ENCODE data around the gene CADM2. TPM values are rescaled to one million over a fixed set of nuclear protein-coding genes. Genes with fewer than 3 reads are reported as not detected.

The CADM2 gene
- total RNA-seq, 2 experiments from 2014 or later = not detected

DNA sequence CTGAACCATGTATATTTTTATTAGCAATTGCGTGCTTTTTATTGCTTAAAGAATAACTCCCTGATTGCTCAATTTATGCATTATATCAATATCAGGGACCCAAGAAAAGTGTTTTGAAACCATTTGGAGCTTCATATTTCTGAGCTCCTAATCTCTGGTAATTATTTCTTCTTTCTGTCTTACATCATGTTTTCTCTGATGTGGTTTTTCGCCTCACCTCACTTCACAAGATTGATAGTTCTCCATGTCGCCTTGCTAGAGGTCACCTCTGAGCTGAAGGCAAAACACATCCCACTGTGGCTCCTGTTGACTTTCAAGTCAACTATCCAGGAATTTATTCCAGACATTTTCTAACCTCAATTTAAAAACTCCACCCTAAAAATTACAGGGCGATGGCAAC, 837.4 kb downstream of the CADM2 start:
- POLR2A ChIA-PET = no interaction called here
- DNase-seq = no peak
- H3K27ac Mint-ChIP-seq = no peak overlapping the region
- no peaks in the 10 kb centered on the region for H3K36me3 Mint-ChIP-seq (ENCODE audit: low read depth)
- H3K4me1 Mint-ChIP-seq = no peaks in the 10 kb centered on the region
- peaks cover 10% of the 10 kb centered on the region for H3K9me3 Mint-ChIP-seq
- CTCF ChIA-PET = no interaction called here
- H3K27me3 Mint-ChIP-seq = no peaks in the 10 kb centered on the region
- H3K4me3 Mint-ChIP-seq = no peak overlapping the region

DNA sequence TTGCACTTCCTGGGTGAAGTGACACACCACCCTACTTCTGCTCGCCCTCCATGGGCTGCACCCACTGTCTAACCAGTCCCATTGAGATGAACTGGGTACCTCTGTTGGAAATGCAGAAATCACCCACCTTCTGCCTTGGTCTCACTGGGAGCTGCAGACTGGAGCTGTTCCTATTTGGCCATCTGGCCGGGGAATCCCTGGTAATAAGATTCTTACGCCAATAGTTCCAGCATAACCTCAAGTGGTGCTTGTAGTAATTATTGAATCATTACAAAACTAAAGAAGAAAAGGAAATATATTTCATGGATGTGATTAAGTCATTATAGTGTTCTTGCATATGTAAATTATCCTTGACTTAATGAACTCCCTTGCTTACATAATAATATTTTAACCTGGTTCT, 841.9 kb downstream of the CADM2 start:
- ChIA-PET CTCF (no interaction called here), POLR2A (no interaction called here)
- Mint-ChIP-seq H3K9me3 (peaks cover 3% of the 10 kb centered on the region), H3K4me3 (no peak overlapping the region), H3K36me3 (ENCODE audit: low read depth) (no peaks in the 10 kb centered on the region), H3K27me3 (no peaks in the 10 kb centered on the region), H3K4me1 (no peaks in the 10 kb centered on the region), H3K27ac (no peak overlapping the region)
- DNase-seq = no peak

DNA sequence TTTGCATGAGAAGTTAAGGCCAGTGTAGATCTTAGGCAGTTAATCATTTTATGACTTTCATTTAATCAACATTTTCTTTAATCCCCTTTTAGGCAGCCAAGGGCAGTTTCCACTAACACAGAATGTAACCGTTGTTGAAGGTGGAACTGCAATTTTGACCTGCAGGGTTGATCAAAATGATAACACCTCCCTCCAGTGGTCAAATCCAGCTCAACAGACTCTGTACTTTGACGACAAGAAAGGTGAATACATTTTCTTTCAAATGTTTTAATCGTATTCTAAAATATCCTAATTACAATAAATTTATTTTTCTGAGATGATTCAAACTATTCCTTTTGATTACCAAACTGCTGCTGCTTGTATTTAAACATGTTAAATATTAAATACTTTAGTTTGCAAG, 843.2 kb downstream of the CADM2 start:
- Mint-ChIP-seq H3K9me3 (peaks cover 3% of the 10 kb centered on the region), H3K4me1 (no peaks in the 10 kb centered on the region), H3K27me3 (no peaks in the 10 kb centered on the region), H3K36me3 (ENCODE audit: low read depth) (no peaks in the 10 kb centered on the region), H3K27ac (no peak overlapping the region), H3K4me3 (no peak overlapping the region)
- CTCF ChIA-PET = no interaction called here
- no peak for DNase-seq
- POLR2A ChIA-PET = no interaction called here

DNA sequence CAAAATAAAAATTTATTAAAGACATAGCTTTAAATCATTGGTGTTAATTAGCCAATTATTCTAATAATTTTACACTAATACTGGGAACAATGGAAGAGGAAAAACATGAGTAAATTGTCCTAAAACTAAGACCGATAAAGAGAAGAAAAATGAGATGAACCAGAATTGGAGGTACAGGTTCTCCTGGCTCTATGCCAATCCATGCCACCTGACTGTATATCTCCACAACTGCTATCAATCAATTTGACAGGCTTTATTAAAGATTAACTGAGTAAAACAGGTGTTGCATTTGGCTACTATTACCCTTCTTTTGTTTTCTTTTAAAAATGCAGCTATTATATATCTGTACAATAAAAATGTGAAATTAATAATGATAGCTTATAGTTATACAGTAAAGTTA, 850.0 kb downstream of the CADM2 start:
- no peak for DNase-seq
- ChIA-PET POLR2A (no interaction called here), CTCF (no interaction called here)
- Mint-ChIP-seq H3K4me1 (no peaks in the 10 kb centered on the region), H3K36me3 (ENCODE audit: low read depth) (no peaks in the 10 kb centered on the region), H3K9me3 (peaks cover 10% of the 10 kb centered on the region), H3K27ac (no peak overlapping the region), H3K27me3 (no peaks in the 10 kb centered on the region), H3K4me3 (no peak overlapping the region)

DNA sequence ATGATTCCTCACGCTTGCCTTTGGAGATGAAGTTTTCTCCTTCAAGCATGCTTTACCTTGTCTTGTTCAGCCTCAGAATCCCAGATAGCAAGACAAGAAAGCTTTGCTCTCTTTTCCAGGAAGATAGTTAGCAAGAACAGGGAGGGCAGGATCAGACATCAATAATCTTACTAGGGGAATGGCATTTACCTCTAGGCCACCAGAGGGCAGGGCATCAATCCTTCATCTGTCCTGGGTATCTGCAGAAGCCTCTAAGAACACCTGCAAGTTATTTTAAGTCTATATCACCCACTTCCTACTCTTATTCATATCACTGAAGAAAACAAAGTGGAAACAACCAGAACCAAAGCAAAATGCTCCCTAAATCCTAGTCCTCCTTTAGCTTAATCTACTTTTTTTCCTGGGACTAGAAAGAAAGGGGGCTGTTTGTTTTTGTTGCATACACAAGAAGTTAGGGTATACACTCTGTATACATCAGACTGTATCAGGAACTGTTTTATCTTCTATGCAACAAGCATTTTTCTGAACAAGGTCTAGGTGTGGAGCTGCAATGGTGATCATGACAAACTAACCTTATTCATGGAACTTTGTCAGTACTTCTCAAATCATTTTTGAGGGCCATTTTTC, 862.5 kb downstream of the CADM2 start:
- no peaks in the 10 kb centered on the region for H3K9me3 Mint-ChIP-seq
- H3K4me1 Mint-ChIP-seq = no peaks in the 10 kb centered on the region
- H3K27me3 Mint-ChIP-seq = no peaks in the 10 kb centered on the region
- no peak overlapping the region for H3K27ac Mint-ChIP-seq
- ChIA-PET CTCF (no interaction called here), POLR2A (no interaction called here)
- DNase-seq = no peak
- H3K4me3 Mint-ChIP-seq = no peak overlapping the region
- no peaks in the 10 kb centered on the region for H3K36me3 Mint-ChIP-seq (ENCODE audit: low read depth)

DNA sequence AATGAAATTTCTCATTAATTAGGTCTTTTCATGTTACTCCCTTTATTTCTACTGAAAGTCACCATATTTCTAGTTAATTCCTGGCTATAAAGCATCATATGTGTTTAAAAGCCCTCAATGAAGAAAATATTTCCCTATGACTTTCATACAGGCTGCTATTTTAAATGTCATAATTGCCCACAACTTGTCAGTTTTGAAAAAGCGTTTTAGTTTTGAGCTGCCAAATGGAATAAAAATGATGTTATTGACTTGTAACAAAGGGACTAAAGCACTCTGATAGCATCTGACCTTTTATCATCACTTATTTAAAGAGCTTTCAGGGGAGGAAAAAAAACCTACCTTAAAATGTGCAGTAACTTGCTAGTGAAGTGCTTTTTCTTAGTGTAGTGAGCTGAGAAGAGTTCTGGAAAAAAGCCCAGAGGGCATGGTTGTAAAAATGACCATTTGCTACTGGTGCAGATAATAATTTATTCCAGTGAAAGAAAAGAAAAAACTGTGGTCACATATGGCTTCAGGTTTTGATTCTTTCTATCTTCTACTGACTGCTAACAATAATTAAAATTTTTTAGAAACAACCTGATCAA, 877.2 kb downstream of the CADM2 start:
- ChIA-PET CTCF (no interaction called here), POLR2A (no interaction called here)
- H3K4me1 Mint-ChIP-seq = no peaks in the 10 kb centered on the region
- H3K9me3 Mint-ChIP-seq = peaks cover 2% of the 10 kb centered on the region
- no peak overlapping the region for H3K4me3 Mint-ChIP-seq
- no peak overlapping the region for H3K27ac Mint-ChIP-seq
- no peaks in the 10 kb centered on the region for H3K36me3 Mint-ChIP-seq (ENCODE audit: low read depth)
- H3K27me3 Mint-ChIP-seq = no peaks in the 10 kb centered on the region
- no peak for DNase-seq

DNA sequence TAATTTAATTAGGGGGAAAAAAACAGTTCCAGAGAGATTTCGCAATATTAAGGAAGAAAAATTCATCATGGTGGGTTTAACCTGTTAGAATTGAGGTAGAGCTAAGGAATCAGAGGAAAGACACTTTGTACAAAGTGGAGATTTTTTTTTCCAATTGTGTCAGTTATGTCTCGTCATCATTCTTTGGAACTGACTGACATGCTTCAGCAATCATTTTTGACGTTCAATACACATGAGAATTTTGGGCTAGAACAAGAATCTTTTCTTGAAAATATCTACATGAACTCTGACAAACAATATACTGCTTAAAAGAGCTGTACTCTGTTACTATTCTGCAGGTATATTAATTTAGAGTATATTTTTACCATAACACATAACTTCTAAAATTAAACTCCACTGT, 878.6 kb downstream of the CADM2 start:
- H3K4me3 Mint-ChIP-seq = no peak overlapping the region
- ChIA-PET POLR2A (no interaction called here), CTCF (no interaction called here)
- no peak overlapping the region for H3K27ac Mint-ChIP-seq
- no peaks in the 10 kb centered on the region for H3K27me3 Mint-ChIP-seq
- H3K9me3 Mint-ChIP-seq = no peaks in the 10 kb centered on the region
- no peak for DNase-seq
- H3K36me3 Mint-ChIP-seq (ENCODE audit: low read depth) = no peaks in the 10 kb centered on the region
- no peaks in the 10 kb centered on the region for H3K4me1 Mint-ChIP-seq

DNA sequence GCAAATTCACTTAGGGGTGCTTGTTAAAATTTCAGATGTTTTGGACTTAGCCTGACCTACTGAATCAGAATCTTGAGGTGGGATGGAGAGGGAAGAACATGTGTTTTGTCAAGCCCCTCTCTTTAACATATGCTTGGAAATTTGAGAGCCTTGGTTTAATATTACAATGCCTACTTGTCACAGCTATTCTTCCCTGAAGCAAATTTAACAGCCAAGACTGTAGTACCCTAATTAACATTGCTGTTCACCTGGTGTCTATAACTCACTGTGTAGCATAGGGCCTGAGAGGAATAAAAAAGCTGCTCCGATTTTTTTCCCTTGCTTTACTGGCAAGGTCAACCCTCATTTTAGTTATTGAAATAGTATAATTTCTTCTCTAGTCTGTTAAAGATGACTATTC, 880.1 kb downstream of the CADM2 start:
- H3K36me3 Mint-ChIP-seq (ENCODE audit: low read depth) = no peaks in the 10 kb centered on the region
- H3K27ac Mint-ChIP-seq = no peak overlapping the region
- DNase-seq = no peak
- no peaks in the 10 kb centered on the region for H3K9me3 Mint-ChIP-seq
- H3K27me3 Mint-ChIP-seq = no peaks in the 10 kb centered on the region
- CTCF ChIA-PET = interaction anchor here (0.5 kb wide), 1 partner anchor 822 kb away, joined by 5 read pairs; no protein-coding TSS in a partner anchor
- H3K4me3 Mint-ChIP-seq = no peak overlapping the region
- POLR2A ChIA-PET = no interaction called here
- no peaks in the 10 kb centered on the region for H3K4me1 Mint-ChIP-seq

DNA sequence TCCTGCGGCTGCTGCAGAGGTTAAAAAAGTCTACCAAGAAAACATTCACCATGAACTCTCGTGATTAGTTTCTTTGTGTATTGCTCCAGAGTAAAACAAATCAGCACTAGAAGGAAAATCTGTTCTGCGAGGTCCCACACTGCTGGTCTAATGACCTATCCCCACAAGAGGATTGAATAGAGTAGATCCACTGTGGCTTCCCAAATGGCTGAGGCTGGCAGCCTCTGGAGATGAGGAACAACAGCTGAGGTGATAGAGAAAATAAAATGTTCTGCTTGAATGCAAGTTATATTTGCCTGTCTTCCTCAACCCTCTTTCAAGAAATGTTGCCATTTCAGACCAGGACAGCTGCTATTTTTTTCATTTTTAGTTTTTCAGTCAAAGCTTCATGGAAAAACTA, 883.3 kb downstream of the CADM2 start:
- H3K9me3 Mint-ChIP-seq = no peaks in the 10 kb centered on the region
- no peaks in the 10 kb centered on the region for H3K4me1 Mint-ChIP-seq
- H3K27me3 Mint-ChIP-seq = no peaks in the 10 kb centered on the region
- no peak overlapping the region for H3K27ac Mint-ChIP-seq
- H3K4me3 Mint-ChIP-seq = no peak overlapping the region
- POLR2A ChIA-PET = no interaction called here
- H3K36me3 Mint-ChIP-seq (ENCODE audit: low read depth) = no peaks in the 10 kb centered on the region
- CTCF ChIA-PET = no interaction called here
- no peak for DNase-seq

DNA sequence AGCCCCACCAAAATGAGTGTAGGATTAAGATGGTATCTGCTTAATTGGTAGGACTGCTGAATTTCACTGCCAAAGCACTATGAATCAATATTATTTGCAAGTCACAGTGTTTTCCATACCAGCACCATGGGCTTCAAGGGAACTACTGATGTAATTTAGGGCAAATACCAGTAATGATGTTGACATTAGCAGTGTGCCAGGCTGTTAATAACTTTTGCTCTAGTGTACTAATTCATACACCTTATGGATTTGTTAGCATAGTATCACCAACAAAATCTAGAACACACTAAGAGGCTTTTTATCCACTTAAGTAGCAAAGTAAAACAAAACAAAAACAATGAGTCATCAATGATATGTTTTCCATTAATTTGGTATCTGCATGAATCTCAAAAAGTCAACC, 888.2 kb downstream of the CADM2 start:
- CTCF ChIA-PET = no interaction called here
- POLR2A ChIA-PET = no interaction called here
- H3K4me1 Mint-ChIP-seq = no peaks in the 10 kb centered on the region

DNA sequence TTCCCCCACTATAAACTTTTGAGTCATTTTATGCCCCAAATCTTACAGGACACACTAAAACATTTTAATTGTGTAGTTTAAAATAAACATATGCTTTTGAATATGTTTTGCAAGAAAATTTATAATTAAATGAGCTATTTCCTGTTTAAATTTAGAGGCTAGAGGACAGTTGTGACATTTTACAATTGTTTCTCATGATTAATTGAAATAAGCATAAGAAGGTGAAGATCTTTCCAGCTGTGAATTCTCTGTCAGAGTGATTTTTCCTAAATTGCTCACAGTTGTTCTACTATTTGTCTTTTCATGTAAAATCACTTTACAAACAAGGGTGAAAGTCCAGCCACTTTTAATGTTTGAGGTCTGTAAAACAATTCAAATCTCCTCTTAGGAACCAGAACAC, 892.3 kb downstream of the CADM2 start:
- Mint-ChIP-seq H3K27ac (no peak overlapping the region), H3K27me3 (no peaks in the 10 kb centered on the region), H3K36me3 (ENCODE audit: low read depth) (no peaks in the 10 kb centered on the region), H3K9me3 (peaks cover 5% of the 10 kb centered on the region), H3K4me3 (no peak overlapping the region), H3K4me1 (no peaks in the 10 kb centered on the region)
- no peak for DNase-seq
- POLR2A ChIA-PET = no interaction called here
- CTCF ChIA-PET = no interaction called here

More for the DNA sequence above, 888.2 kb downstream of the CADM2 start:
- no peaks in the 10 kb centered on the region for H3K36me3 Mint-ChIP-seq (ENCODE audit: low read depth)
- H3K4me3 Mint-ChIP-seq = no peak overlapping the region
- H3K9me3 Mint-ChIP-seq = no peaks in the 10 kb centered on the region
- no peak for DNase-seq
- no peak overlapping the region for H3K27ac Mint-ChIP-seq
- H3K27me3 Mint-ChIP-seq = no peaks in the 10 kb centered on the region

DNA sequence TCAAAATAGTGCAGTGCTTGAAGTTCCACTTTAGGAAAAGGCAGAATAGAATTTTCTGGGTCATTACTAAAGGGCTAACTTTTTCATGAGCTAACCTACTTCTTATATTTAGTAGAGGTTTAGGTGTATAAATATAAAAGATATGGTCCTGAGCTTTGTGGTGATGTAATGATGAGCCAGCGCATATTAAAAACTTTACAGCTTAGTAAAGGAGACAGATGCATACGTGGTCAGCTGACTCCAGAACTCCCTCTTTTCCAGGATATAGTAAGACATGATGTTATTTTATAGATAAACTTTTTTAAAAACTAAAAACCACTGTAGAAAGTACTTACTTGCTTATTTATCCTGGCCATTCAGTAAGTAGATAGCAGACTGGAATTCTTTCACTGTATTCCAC, 895.0 kb downstream of the CADM2 start:
- CTCF ChIA-PET = no interaction called here
- DNase-seq = no peak
- H3K27me3 Mint-ChIP-seq = no peaks in the 10 kb centered on the region
- no peak overlapping the region for H3K27ac Mint-ChIP-seq
- POLR2A ChIA-PET = no interaction called here
- no peak overlapping the region for H3K4me3 Mint-ChIP-seq
- no peaks in the 10 kb centered on the region for H3K36me3 Mint-ChIP-seq (ENCODE audit: low read depth)
- no peaks in the 10 kb centered on the region for H3K4me1 Mint-ChIP-seq
- peaks cover 5% of the 10 kb centered on the region for H3K9me3 Mint-ChIP-seq

DNA sequence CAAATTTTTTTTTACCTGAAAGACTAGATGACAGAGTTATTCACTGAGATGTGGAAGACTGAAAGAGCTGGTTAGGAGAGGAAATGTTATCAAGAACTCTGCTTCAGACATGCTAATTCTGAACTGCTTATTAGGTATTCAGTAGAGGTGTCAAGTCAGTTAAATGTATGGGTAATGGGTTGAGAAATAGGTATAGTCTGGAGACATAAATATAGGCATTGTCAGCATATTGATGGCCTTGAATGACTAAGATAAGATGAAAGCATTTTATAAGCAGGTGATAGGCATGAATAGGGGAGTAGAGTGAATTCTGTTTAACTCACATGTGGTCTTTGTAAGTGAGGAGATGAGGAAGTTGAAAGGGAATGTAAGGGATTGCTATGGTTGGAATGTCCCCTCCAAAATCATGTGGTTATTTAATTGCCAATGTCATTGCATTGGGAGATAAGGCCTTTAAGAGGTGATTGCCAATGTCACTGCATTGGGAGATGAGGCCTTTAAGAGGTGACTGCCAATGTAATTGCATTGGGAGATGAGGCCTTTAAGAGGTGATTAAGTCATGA, 904.2 kb downstream of the CADM2 start:
- no peaks in the 10 kb centered on the region for H3K4me1 Mint-ChIP-seq

DNA sequence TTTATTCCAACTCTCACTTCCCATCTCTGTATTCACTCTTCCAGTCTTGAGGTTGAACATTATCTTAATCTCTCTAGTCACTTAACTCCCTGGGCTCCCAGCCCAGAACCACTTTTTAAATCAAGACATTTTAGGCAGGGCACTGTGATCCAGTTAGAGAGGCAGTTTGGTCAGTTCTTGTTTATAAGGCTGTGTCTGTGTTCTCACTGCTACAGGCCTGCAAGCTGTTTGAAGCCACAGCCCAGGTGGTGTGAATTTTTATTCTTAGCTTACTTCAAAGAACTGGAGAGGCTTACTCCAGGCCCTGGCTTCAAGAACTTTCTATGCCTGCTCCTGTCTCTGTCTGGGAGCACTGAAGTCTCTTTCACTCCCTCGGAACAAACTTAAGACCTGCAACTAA, 906.1 kb downstream of the CADM2 start:
- ChIA-PET CTCF (interaction anchor here (0.5 kb wide), 1 partner anchor 21 kb away, joined by 5 read pairs; no protein-coding TSS in a partner anchor), POLR2A (no interaction called here)
- Mint-ChIP-seq H3K27me3 (no peaks in the 10 kb centered on the region), H3K9me3 (no peaks in the 10 kb centered on the region), H3K4me3 (no peak overlapping the region), H3K36me3 (ENCODE audit: low read depth) (no peaks in the 10 kb centered on the region), H3K4me1 (no peaks in the 10 kb centered on the region), H3K27ac (no peak overlapping the region)
- no peak for DNase-seq

More for the DNA sequence above, 904.2 kb downstream of the CADM2 start:
- Mint-ChIP-seq H3K27me3 (no peaks in the 10 kb centered on the region), H3K9me3 (no peaks in the 10 kb centered on the region), H3K36me3 (ENCODE audit: low read depth) (no peaks in the 10 kb centered on the region), H3K4me3 (no peak overlapping the region), H3K27ac (no peak overlapping the region)
- ChIA-PET CTCF (no interaction called here), POLR2A (no interaction called here)
- no peak for DNase-seq

Measured in activated CD4-positive, alpha-beta T cell treated with anti-CD3 and anti-CD28 coated beads, Interleukin-2, amount 10 ng/mL, durations not matched to agents 7 days and 5 days (primary cell).